CD4-positive, alpha-beta T cell treated with Interleukin-6 at 100 ng/mL for 8 hours (primary cell): ENCODE results near the gene USP17L30.
"Not testable (repeated sequence)": the region's sequence is repeated elsewhere in the genome, so short reads cannot be mapped to it uniquely, and the experiment has no call there.

Experiments used
- DNase-seq: peaks from one replicate; pipeline ENCODE4 v3.0.0-alpha.2; 2020; ENCODE audit warnings: mixed read lengths, low spot score

USP17L30 gene

DNA sequence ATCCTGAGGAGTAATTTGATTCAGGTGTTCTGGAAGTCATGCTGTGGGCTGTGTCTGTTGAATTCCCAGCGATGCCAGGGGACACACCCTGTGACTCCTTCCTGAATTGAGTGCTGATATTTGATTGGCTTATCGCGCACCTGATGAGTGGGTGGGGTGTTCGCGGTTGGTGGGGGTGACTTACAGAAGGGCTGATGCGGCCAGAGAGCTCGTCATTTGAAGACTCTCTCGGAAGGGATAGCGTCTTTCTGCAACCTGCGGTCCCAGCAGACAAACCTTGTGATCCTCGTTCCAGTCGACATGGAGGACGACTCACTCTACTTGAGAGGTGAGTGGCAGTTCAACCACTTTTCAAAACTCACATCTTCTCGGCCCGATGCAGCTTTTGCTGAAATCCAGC, at the start of gene USP17L30:
Gene USP17L30 (plus strand): TSS at position 301 of the 400 bp plus-strand sequence. CDS start 0 bp downstream, at position 301.
- DNase-seq, result not testable (repeated sequence)

- not testable (repeated sequence) for DNase-seq
Measured at GRCh38 chr4:9324191-9324590, 38.7 kb upstream of the USP17L30 start.

GRCh38 chr4:9324865-9325264, 38.1 kb upstream of the USP17L30 start, which contains the start of gene USP17L24:
USP17L24 (plus strand) TSS chr4:9325165; CDS start chr4:9325165, 0 bp downstream.
- DNase-seq, result not testable (repeated sequence)

GRCh38 chr4:9329611-9330010, 33.3 kb upstream of the USP17L30 start, which contains the start of gene USP17L25:
USP17L25 (plus strand) TSS chr4:9329911; CDS start chr4:9329911, 0 bp downstream.
- not testable (repeated sequence) for DNase-seq

- DNase-seq, result not testable (repeated sequence)
Measured at GRCh38 chr4:9334358-9334757, 28.6 kb upstream of the USP17L30 start, which contains the start of gene USP17L26. USP17L26 (plus strand) TSS chr4:9334658; CDS start chr4:9334658, 0 bp downstream.

GRCh38 chr4:9339103-9339502, 23.8 kb upstream of the USP17L30 start, which contains the start of gene USP17L5:
USP17L5 (plus strand) TSS chr4:9339403; CDS start chr4:9339403, 0 bp downstream.
- DNase-seq, result not testable (repeated sequence)

DNA sequence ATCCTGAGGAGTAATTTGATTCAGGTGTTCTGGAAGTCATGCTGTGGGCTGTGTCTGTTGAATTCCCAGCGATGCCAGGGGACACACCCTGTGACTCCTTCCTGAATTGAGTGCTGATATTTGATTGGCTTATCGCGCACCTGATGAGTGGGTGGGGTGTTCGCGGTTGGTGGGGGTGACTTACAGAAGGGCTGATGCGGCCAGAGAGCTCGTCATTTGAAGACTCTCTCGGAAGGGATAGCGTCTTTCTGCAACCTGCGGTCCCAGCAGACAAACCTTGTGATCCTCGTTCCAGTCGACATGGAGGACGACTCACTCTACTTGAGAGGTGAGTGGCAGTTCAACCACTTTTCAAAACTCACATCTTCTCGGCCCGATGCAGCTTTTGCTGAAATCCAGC, 19.1 kb upstream of the USP17L30 start, which contains the start of gene USP17L27:
Gene USP17L27 (plus strand): TSS at position 301 of the 400 bp plus-strand sequence. CDS start 0 bp downstream, at position 301.
- DNase-seq, result not testable (repeated sequence)

- not testable (repeated sequence) for DNase-seq
Measured at GRCh38 chr4:9348593-9348992, 14.3 kb upstream of the USP17L30 start, which contains the start of gene USP17L28. USP17L28 (plus strand) TSS chr4:9348893; CDS start chr4:9348893, 0 bp downstream.

DNA sequence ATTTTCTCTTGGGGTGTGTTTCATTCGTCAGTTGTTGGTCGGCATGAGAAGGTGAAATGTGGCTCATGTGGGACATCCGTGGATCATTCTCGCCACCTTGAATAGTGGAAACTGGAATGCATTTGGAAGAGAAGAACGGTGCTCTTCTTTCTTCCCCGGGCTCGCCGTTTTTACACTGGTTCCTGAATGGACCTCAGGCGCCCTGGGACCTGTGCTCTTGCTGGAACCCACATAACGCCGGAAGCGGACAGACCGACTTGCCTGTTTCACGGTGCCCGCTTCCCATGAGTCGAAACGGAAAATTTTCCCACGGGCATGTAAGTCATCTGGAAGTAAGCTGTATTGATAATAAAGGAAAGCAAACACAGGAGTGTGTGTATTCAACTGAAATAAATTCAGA, 12.1 kb upstream of the USP17L30 start:
- not testable (repeated sequence) for DNase-seq

DNA sequence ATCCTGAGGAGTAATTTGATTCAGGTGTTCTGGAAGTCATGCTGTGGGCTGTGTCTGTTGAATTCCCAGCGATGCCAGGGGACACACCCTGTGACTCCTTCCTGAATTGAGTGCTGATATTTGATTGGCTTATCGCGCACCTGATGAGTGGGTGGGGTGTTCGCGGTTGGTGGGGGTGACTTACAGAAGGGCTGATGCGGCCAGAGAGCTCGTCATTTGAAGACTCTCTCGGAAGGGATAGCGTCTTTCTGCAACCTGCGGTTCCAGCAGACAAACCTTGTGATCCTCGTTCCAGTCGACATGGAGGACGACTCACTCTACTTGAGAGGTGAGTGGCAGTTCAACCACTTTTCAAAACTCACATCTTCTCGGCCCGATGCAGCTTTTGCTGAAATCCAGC, 9.6 kb upstream of the USP17L30 start, which contains the start of gene USP17L29:
Gene USP17L29 (plus strand): TSS at position 301 of the 400 bp plus-strand sequence. CDS start 0 bp downstream, at position 301.
- not testable (repeated sequence) for DNase-seq

- DNase-seq, result not testable (repeated sequence)
Measured at GRCh38 chr4:9379881-9380280, 17.0 kb downstream of the USP17L30 start.

DNA sequence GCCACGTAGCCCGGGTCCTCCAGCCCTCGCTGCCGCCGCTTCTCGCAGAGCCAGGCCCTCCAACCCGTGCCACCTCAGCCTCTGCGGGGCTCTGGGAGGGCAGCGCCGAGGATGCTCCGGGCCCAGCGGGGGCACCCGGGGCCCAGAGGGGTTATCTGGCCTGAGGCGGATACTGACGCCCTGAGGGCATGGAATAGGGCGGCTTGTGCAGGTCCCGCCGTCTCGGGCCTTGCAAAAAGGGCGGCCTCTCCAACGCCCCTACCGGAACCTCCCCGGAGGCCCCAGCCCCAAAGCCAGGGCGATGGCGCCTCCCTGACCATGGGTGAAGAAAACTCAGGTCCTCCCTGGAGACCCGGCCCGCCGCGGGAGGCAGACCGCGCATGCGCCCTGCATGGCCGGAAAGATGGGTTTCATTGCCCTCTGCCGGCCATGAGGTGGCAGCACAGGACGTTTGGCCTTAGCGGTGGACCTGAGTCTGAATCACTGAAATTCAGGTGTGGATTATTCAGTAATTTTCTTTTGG, 18.1 kb downstream of the USP17L30 start:
- not testable (repeated sequence) for DNase-seq

GRCh38 chr4:9384126-9384525, 21.2 kb downstream of the USP17L30 start:
- DNase-seq, result no peak

DNA sequence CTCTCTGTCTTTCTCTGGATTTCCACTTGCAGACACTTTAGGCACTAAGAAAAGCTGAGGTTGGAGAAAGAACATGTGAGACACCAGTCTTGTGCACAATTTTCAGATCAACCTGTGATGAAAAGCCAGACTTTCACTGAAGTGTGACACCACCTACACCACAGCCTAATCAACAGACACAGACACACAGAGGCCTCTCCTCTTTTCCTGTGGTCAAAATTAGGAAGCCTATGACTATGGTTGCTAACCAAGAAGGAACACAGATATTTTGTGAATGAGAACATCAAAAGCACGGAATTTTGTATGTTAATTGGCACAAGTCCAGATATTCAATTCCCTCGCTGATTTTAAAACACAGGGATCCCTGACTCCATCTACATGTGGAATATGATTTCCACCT, 26.1 kb downstream of the USP17L30 start:
- DNase-seq, result not testable (repeated sequence)

- DNase-seq, result not testable (repeated sequence)
Measured at GRCh38 chr4:9405774-9406173, 42.8 kb downstream of the USP17L30 start.

DNA sequence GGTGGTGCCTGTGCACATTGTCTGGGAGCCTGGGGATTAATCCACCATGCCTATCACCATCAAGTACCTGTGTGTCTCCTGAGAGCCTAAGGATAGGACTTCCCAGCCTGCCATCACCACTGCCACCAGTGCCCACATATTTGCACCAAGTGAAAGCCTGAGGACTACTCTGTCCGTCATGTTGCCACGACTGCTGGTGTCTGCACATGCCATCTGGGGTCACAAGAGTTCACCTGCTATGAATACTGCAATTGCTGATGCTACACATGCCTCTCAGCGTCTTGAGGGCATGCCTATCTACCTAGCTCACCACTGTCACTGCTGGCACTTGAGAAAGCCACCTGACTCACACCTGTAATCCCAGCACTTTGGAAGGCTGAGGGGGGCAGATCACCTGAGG, 43.6 kb downstream of the USP17L30 start:
- DNase-seq, result not testable (repeated sequence)

- DNase-seq, result no peak
Measured at GRCh38 chr4:9409793-9410192, 46.9 kb downstream of the USP17L30 start.
